NCI-H82 (cell line): ENCODE measurements around the gene INSM1.
A peak's percentile ranks its signal among the peaks of the same experiment; 100 is the strongest.
"Not testable (repeated sequence)": the region's sequence is repeated elsewhere in the genome, so short reads cannot be mapped to it uniquely, and the experiment has no call there.

Source experiments
- DNase-seq: peaks from one replicate; lab custom pipeline; 2025; lab: John Stamatoyannopoulos, UW

Gene INSM1

GRCh38 chr20:20367575-20368417, at the start of gene INSM1:
Gene INSM1, plus strand, starts transcription at chr20:20368104. Its CDS starts 164 bp downstream, at chr20:20368268.
- DNase-seq, result peak; percentile 94

- no peak for DNase-seq
Measured at GRCh38 chr20:20318365-20319161, 49.3 kb upstream of the INSM1 start.

GRCh38 chr20:20321134-20321533, 46.8 kb upstream of the INSM1 start:
- no peak for DNase-seq

- DNase-seq, result no peak
Measured at GRCh38 chr20:20321917-20322316, 46.0 kb upstream of the INSM1 start.

- no peak for DNase-seq
Measured at GRCh38 chr20:20322912-20323311, 45.0 kb upstream of the INSM1 start.

- DNase-seq, result no peak
Measured at GRCh38 chr20:20327746-20328145, 40.2 kb upstream of the INSM1 start.

- DNase-seq, result no peak
Measured at GRCh38 chr20:20329564-20329963, 38.3 kb upstream of the INSM1 start.

GRCh38 chr20:20331156-20331555, 36.7 kb upstream of the INSM1 start:
- DNase-seq, result no peak

GRCh38 chr20:20331817-20332216, 36.1 kb upstream of the INSM1 start:
- peak; percentile 42 for DNase-seq

- DNase-seq, result no peak
Measured at GRCh38 chr20:20333866-20334265, 34.0 kb upstream of the INSM1 start.

- no peak for DNase-seq
Measured at GRCh38 chr20:20334489-20334888, 33.4 kb upstream of the INSM1 start.

GRCh38 chr20:20338133-20338730, 29.7 kb upstream of the INSM1 start:
- DNase-seq, result no peak

GRCh38 chr20:20340443-20340842, 27.5 kb upstream of the INSM1 start:
- no peak for DNase-seq

GRCh38 chr20:20341371-20341770, 26.5 kb upstream of the INSM1 start:
- DNase-seq, result no peak

GRCh38 chr20:20342066-20342465, 25.8 kb upstream of the INSM1 start:
- DNase-seq, result no peak

GRCh38 chr20:20343932-20344331, 24.0 kb upstream of the INSM1 start:
- DNase-seq, result no peak

GRCh38 chr20:20344476-20344875, 23.4 kb upstream of the INSM1 start:
- DNase-seq, result no peak

- DNase-seq, result no peak
Measured at GRCh38 chr20:20353576-20353975, 14.3 kb upstream of the INSM1 start.

GRCh38 chr20:20355503-20355902, 12.4 kb upstream of the INSM1 start:
- DNase-seq, result not testable (repeated sequence)

GRCh38 chr20:20358801-20359200, 9.1 kb upstream of the INSM1 start:
- no peak for DNase-seq

GRCh38 chr20:20359628-20360027, 8.3 kb upstream of the INSM1 start:
- DNase-seq, result no peak

- peak; percentile 80 for DNase-seq
Measured at GRCh38 chr20:20360464-20360863, 7.4 kb upstream of the INSM1 start.
